Measurements from ENCODE around the gene BTBD9. TPM values are rescaled to one million over a fixed set of nuclear protein-coding genes. Genes with fewer than 3 reads are reported as not detected.

BTBD9 gene
- total and polyA plus RNA-seq, 2 donors (not counting 3 experiments of a cell fraction or from before 2014, with no cell fraction given): 4.9 to 15.0 TPM

GRCh38 chr6:38142178-38142902 lies 497.4 kb downstream of the BTBD9 start:
- no peak for FAIRE-seq

More at GRCh38 chr6:38142178-38142902, 497.4 kb downstream of the BTBD9 start:
- ChIA-PET POLR2A (no interaction called here), CTCF (interaction anchor here (1.2 to 1.9 kb wide), 2 partner anchors 108 to 352 kb away, joined by 4 to 5 read pairs; no protein-coding TSS in a partner anchor)
- TF ChIP-seq GATA2 (IDR thresholded peaks at IDR 0.05; ENCODE audit: insufficient read depth, insufficient read length, low read depth, low read length) (no peak), MYC (IDR thresholded peaks at IDR 0.05; ENCODE audit: low read depth, low read length) (no peak), POLR2A (IDR thresholded peaks at IDR 0.05; ENCODE audit: low read depth, low read length) (no peak), JUN (IDR thresholded peaks at IDR 0.05; ENCODE audit: borderline replicate concordance, insufficient read depth, insufficient read length, low read depth) (no peak), FOS (IDR thresholded peaks at IDR 0.05; ENCODE audit: borderline replicate concordance, insufficient read depth, low read length) (no peak), EZH2 (IDR thresholded peaks at IDR 0.05; ENCODE audit: borderline replicate concordance, low read depth, low read length, severe bottlenecking) (no peak), POLR2AphosphoS5 (IDR thresholded peaks at IDR 0.05; ENCODE audit: insufficient read depth, low read depth, low read length) (no peak)
- TF ChIP-seq, protein P1, sequence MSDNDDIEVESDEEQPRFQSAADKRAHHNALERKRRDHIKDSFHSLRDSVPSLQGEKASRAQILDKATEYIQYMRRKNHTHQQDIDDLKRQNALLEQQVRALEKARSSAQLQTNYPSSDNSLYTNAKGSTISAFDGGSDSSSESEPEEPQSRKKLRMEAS (IDR thresholded peaks at IDR 0.05; ENCODE audit: insufficient read depth, insufficient read length): no peak
- TF ChIP-seq, protein P2, sequence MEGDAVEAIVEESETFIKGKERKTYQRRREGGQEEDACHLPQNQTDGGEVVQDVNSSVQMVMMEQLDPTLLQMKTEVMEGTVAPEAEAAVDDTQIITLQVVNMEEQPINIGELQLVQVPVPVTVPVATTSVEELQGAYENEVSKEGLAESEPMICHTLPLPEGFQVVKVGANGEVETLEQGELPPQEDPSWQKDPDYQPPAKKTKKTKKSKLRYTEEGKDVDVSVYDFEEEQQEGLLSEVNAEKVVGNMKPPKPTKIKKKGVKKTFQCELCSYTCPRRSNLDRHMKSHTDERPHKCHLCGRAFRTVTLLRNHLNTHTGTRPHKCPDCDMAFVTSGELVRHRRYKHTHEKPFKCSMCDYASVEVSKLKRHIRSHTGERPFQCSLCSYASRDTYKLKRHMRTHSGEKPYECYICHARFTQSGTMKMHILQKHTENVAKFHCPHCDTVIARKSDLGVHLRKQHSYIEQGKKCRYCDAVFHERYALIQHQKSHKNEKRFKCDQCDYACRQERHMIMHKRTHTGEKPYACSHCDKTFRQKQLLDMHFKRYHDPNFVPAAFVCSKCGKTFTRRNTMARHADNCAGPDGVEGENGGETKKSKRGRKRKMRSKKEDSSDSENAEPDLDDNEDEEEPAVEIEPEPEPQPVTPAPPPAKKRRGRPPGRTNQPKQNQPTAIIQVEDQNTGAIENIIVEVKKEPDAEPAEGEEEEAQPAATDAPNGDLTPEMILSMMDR (IDR thresholded peaks at IDR 0.05; ENCODE audit: extremely low read depth in 1 of 2, insufficient read depth in 1 of 2, low read depth in 1 of 2, low read length in 2 of 2): no peak
- Histone ChIP-seq H3K79me2 (ENCODE audit: control insufficient read depth, insufficient read depth, low read length) (peaks cover 4% of the 10 kb centered on the region), H3K36me3 (ENCODE audit: control insufficient read depth in 2 of 2, extremely low read depth in 1 of 2, insufficient read depth in 2 of 2, low read length in 2 of 2) (peaks cover 0 to 2% of the 10 kb centered on the region in 2 experiments), H3K4me1 (ENCODE audit: control insufficient read depth, extremely low read depth, insufficient read depth, low read length) (no peaks in the 10 kb centered on the region), H3K4me3 (replicated peaks in 1 of 3; ENCODE audit: insufficient read depth in 1 of 3, low read depth in 1 of 3, low read length in 3 of 3) (no peak overlapping the region), H3K9ac (replicated peaks; ENCODE audit: extremely low read depth, insufficient read depth, low read length) (no peak overlapping the region), H3K9me1 (replicated peaks; ENCODE audit: control insufficient read depth, extremely low read depth, insufficient read depth, low read length) (no peaks in the 10 kb centered on the region), H3K9me3 (replicated peaks; ENCODE audit: control insufficient read depth, insufficient read depth, low read length) (no peaks in the 10 kb centered on the region), H3K27me3 (ENCODE audit: control insufficient read depth in 2 of 2, insufficient read depth in 2 of 2, low read length in 2 of 2) (no peaks in the 10 kb centered on the region), H3K4me2 (ENCODE audit: insufficient read depth, low read length) (no peak overlapping the region), H2AFZ (ENCODE audit: low read depth, low read length) (no peak overlapping the region), H3K27ac (ENCODE audit: insufficient read depth, low read depth, low read length) (no peak overlapping the region), H4K20me1 (replicated peaks; ENCODE audit: control insufficient read depth, extremely low read depth, insufficient read depth, low read length) (no peaks in the 10 kb centered on the region)
- BruUV-seq (replicated peaks): no TSS peak
- no peak for DNase-seq (ENCODE audit: low read depth, low spot score)
- intact Hi-C loops (cut with micrococcal nuclease) (no loop called here), dilution Hi-C loops (cut with MboI; ENCODE audit: extremely low pct_ligation_motif_present, low sequenced_read_pairs) (no loop called here)

Measured in endothelial cell of umbilical vein (primary cell).